GM19328 (cell line): ENCODE results near the gene MAVS.
"Not testable (repeated sequence)": the region's sequence is repeated elsewhere in the genome, so short reads cannot be mapped to it uniquely, and the experiment has no call there.

ENCODE experiments used
- ATAC-seq: cut with Tn5 transposase; IDR thresholded peaks from one replicate; pipeline ENCODE4 v1.9.1; 2021; ENCODE audit warnings: mild to moderate bottlenecking, moderate library complexity; ENCODE audit not compliant: unreplicated experiment

Gene MAVS

DNA sequence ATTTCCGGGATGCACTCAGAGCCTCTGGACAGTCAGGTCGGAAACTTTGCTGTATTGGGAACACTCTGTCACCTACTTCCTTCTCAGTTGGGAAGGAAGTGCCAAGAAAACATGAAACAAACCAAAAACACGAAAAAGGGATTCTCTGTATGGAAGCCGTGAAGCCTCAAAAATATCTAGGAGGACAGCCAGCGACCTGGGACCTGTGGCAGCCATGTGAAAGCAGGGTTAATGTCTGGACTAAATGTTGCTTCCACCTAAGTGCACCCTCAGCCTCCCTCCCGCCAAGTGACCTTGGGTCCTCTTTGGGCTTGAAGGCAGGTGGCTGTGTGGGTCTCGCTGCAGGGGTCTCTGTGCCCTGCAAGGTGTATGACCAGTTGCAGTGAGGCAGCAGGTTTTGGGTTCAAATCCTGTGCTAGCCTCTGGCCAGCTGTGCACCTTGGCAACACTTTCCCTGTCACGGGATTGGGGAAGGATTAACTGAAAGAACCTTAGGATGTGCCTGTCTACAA, 851 bp downstream of the MAVS start:
- ATAC-seq = no peak

DNA sequence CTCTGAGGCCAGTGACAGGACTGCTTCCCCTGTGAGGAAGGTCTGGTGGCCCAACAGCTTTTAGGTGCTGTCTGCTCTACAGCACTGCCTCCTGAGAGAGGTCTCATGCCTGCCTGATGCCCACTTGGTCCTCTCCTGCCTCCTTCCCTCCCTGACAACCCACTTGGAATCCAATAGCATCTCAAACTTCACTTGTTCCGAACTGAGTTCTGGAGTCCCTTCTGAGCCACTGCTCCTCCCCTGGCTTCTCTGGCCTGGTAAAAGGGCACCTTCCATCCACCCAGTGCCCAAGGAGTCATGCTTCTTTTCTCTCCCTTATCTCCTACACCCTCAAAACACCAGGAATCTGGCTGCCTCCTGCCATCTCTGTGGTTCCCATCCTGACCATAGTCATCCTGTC, 1.9 kb downstream of the MAVS start:
- no peak for ATAC-seq

DNA sequence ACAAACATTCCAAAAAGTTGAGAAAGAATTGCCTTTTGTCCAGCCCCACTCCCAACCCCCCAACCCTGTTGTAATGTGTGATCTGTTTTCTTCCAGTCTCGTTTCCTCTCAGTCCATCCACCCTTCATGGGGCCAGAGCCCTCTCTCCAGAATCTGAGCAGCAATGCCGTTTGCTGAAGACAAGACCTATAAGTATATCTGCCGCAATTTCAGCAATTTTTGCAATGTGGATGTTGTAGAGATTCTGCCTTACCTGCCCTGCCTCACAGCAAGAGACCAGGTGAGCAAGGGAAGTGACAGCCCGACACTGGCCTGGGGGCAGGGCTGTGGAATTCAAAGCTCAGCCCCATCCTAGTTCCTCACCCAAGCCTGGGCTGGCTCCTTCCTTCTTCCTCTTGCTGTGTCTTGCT, 7.8 kb downstream of the MAVS start:
- no peak for ATAC-seq

DNA sequence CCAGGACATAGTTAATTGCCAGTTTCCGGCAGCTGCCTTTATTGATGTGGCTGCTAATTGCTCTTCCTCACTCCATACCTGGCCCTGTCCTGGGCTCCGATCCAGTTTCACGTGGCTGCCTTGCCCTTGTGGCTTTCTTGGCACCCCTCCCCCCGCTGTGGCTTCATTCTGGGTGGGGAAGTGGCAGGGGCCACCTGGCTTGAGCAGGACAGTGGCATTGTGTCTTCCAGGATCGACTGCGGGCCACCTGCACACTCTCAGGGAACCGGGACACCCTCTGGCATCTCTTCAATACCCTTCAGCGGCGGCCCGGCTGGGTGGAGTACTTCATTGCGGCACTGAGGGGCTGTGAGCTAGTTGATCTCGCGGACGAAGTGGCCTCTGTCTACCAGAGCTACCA, 10.8 kb downstream of the MAVS start:
- ATAC-seq = no peak

DNA sequence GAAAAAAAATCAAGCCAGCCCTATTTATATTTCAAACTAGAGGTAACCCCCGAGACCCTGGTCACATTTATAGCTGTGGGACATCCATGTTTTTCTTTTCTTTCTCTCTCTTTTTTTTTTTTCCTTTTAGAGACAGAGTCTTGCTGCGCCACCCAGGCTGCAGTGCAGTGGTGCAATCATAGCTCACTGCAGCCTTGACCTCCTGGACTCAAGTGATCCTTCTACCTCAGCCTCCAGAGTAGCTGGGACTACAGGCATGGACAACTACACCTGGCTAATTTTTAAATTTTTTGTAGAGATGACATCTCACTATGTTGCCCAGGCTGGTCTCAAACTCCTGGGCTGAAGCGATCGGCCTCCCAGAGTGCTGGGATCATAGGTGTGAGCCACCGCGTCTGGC, 12.1 kb downstream of the MAVS start:
- no peak for ATAC-seq

DNA sequence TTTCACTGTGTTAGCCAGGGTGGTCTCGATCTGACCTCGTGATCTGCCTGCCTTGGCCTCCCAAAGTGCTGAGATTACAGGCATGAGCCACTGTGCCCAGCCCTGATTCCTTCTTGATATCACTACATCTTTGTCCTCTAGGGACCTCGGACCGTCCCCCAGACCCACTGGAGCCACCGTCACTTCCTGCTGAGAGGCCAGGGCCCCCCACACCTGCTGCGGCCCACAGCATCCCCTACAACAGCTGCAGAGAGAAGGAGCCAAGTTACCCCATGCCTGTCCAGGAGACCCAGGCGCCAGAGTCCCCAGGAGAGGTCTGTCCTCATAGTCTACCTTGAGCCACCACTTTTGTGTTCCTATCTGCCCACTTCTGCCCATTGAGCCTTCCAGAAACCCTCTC, 14.6 kb downstream of the MAVS start:
- no peak for ATAC-seq

DNA sequence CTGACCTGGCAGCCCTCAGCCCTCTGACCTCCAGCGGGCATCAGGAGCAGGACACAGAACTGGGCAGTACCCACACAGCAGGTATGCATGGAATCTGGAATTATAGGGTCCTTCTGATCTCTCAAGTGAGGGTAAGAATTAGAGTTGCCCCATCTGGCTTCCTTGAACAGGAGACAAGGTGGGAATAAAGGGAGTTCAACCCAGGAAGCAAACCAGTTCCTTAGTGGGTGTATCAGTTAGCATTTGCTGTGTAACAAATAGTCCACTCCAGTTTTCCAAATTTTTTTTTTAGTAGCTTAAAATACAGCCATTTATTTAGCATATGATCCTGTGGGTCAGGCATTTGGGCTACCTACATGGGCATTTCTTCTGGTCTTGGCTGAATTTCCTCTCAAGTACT, 15.7 kb downstream of the MAVS start:
- ATAC-seq = no peak

DNA sequence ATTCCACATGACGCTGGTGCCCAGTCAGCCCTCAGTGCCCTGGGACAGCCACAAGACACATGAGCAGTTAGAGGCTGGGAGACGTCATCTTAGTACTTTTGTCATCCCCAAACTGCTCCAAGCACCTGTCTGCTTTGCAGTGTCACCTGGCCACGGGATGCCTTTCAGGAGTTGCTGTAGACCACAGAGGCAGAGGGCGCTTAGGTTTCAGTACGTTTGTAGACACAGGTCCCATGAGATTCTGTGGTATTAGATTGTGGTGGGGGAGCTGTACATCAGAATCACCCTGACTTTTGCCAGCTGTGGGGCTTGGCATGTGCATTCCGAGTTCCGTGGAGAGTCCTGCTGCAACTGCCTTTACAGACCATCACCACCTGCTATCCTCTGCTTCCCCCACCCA, 16.7 kb downstream of the MAVS start:
- ATAC-seq = no peak

DNA sequence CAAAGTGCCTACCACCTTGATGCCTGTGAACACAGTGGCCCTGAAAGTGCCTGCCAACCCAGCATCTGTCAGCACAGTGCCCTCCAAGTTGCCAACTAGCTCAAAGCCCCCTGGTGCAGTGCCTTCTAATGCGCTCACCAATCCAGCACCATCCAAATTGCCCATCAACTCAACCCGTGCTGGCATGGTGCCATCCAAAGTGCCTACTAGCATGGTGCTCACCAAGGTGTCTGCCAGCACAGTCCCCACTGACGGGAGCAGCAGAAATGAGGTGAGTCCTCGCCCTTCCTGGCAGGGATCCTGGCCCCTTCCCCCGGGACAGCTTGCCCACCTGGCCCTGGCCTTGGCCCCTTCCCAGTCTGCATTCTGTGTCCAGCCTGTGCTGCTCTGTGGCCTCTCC, 17.9 kb downstream of the MAVS start:
- ATAC-seq = no peak

DNA sequence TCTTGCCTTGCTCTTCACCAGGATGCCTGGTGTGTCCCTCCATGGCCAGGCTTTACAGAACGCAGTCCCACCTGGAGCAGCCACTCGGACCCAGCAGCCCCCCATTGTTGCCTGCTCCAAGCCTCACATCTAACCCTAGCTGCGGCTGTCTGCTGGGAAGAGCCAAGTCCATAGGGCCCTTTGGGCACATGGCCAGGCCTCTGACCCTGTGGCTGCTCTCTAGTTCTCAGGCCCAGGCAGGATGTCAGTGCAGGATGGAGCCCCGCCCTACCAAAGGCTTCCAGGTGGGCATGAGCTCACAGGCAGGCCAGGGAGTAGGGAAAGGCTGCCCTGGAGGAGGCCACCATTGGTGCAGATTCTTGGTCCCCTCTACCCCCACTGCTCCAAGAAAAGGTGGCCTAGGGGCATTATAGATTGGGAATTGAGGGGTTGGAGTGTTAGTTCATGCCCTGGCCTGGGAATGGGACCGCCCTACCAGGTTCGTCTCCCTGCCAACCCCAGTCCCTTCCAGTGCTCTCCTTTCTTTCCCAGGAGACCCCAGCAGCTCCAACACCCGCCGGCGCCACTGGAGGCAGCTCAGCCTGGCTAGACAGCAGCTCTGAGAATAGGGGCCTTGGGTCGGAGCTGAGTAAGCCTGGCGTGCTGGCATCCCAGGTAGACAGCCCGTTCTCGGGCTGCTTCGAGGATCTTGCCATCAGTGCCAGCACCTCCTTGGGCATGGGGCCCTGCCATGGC, 18.7 kb downstream of the MAVS start:
- no peak for ATAC-seq

DNA sequence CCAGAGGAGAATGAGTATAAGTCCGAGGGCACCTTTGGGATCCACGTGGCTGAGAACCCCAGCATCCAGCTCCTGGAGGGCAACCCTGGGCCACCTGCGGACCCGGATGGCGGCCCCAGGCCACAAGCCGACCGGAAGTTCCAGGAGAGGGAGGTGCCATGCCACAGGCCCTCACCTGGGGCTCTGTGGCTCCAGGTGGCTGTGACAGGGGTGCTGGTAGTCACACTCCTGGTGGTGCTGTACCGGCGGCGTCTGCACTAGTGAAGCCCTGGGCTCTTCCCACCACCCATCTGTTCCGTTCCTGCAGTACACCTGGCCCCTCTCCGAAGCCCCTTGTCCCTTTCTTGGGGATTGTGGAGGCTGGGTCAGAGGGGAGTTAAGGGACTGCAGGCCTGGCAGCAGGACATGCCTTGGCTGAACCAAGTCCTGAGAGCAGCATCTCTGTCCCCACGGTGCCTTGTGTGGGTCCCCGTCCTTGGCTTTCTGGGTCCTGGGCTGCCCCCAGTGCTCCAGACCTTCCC, 19.3 kb downstream of the MAVS start:
- no peak for ATAC-seq

DNA sequence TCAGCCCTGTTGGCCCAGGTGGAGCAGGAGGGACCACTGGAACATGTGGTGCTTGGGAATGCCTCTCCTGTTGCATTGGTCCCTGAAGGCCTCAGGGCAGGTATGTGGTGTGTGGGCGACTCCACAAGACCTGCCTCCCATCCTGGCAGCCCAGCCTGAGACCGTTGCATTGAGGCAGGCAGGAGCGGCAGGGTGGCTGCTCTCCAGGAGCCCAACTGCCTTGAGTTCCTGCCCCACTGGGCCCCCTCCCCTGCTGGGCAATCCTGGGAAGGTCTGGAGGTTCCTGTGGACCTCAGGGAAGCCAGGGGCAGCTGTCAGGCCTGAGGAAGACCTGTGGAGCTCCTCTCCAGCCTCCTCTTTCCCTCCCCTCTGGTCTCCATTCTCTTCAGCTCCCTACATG, 19.8 kb downstream of the MAVS start:
- no peak for ATAC-seq

DNA sequence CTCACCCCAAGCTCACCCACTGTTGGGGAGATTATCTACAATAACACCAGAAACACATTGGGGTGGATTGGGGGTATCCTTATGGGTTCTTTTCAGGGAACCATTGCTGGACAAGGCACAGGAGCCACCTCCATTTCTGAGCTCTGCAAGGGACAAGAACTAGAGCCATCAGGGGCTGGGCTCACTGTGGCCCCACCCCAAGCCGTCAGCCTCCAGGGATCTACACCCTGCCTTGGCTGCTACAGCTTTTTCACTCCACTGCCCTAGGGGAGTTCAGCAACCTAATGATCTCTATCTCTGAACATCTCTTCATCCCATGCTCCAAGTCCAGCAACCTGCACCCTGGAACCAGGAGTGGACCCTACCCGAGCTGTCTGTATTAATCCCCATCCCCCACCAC, 21.2 kb downstream of the MAVS start:
- ATAC-seq = no peak

DNA sequence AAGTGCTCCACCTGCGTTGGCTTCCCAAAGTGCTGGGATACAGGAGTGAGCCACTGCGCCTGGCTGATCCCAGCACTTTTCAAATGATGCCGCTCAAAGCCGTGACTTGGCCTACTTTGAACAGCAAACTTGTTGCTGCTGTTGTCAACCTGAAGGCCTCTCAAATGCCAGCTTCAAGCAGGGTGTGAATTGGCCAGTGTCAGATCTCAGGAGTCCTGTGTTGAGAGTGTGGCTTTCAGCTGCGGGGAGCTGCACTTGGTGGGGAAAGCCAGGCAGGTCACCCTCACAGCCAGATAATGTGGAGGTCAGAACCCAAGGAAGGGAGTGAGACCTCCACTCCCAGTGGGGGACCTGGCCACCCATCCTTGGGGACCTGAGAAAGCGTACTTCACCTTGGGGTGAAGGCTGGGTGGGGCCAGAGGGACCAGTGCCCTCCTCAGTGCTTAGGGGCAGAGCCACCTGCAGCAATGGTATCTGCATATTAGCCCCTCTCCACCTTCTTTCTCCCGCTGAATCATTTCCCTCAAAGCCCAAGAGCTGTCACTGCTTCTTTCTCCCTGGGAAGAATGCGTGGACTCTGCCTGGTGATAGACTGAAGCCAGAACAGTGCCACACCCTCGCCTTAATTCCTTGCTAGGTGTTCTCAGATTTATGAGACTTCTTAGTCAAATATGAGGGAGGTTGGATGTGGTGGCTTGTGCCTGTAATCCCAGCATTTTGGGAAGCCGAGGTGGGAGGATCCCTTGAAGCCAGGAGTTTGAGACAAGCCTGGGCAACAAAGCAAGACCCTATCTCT, 23.4 kb downstream of the MAVS start:
- ATAC-seq = no peak

DNA sequence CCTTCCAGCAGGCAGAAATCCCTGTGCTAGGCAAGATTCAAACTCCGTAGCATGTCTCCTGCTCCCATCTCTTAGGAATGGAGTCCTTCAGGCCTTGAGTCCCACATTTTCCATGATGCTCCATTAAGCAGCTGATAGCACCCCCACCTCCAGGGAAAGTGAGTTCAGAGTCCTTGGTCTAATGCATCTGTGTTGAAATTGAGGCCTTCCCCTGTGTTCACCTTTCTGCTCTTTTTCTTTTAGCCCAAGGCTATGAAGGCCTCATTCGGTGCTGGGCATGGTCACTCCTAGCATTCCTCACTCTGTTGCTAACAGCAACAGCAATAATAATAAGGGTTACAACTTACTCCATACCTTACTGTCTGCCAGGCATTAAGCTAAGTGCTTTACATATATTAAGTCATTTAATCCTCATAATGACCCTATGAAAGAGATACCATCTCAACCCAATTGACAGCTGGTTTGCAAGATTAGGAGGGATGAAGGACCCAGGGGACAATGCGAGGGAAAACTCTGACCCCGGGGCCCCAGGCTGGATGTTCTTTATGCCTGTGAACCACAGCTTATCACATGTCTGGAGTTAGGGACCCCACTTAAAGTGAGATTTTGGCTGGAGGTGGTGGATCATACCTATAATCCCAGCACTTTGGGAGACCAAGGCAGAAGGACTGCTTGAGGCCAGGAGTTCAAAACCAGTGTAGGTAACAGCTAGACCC, 25.1 kb downstream of the MAVS start:
- ATAC-seq = no peak

DNA sequence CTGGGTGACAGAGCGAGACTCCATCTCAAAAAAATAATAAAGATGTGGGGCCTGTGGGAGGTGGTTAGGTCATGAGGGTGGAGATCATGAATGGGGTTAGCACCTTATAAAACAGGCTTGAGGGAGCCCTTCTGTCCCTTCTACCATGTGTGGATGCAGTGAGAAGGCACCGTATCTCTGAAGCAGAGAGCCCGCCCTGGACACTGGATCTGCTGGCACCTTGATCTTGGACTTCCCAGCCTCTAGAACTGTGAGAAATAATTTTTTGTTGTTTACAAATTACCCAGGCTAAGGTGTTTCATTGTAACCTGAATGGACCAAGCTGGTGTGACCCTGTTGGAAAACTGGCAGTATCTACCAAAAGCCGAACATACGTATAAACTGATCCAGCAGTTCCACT, 26.9 kb downstream of the MAVS start:
- no peak for ATAC-seq

DNA sequence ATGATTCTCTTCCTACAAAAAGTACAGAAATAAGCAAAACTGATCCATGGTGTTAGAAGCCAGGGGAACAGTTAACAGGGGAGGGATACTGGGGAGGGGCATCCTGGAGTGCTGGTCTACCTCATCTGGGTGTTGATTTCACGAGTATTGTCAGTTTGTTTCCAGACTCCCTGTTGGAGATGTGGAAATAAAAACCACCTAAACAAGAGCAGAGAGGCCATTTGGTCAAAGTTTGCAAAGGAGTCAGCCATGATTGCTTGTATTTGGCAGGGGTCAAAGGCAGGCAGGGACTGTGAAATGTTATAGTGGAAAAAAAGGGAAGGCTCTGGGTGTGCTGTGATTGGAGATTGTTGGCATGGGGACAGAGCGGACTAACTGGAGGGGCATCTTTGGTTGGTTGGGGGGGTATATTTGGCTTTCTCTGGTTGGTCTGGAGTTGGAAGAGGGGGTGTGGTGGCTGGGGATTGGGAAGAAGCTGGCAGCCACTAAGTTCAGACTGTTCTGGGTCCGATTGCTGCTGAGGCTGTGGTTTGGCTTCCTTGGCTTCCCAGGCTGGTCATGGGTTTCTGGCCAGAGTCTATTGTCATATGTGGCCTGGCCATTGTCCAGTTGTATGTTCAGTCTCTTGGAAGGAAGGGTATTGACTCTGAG, 27.7 kb downstream of the MAVS start:
- ATAC-seq = no peak

DNA sequence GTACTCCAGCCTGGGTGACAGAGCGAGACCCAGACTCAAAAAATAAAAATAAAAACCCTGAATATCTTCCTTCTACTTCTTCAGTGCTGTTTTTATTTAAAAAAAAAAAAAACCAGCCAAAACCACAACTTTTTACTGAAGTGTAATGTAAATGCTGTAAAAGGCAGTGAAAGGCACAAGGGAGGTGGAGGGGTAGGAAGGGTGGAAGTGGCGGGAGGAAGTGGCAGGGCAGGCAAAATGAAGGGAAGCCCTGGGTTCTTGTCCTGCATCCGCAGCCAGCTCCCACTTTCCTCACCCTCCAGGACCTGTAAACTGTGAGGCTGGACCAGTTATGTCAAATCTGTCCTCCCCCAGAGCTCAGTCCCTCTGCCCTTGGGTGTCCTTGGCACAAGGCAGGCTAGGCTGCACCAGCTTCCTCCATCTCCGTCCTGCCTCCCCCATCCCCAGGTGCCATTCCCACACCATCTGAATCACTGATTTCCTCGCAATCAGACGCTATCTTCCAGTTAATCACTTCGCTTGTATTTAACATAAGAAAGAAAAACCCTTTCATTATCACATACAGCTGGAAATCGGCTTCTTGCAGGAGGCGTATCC, 28.8 kb downstream of the MAVS start:
- ATAC-seq = no peak

DNA sequence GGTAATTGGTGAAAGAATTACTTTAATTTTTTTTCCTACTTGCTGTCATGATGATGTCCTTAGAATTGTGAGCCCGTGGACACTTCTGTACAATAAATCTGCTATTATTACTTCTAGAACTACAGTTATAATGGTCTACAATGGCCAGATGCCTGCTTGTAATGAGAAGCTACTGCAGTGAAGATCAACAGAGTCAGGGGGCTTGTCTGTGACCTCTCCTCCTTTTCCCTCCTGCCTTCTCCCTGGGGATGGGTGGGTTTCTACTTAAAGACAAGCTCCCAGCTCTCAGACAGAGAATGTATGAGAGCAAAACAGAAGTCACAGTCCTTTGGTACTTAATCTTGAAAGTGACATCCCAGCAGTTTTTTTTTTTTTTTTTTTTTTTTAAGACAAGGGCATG, 29.4 kb downstream of the MAVS start:
- ATAC-seq = no peak

DNA sequence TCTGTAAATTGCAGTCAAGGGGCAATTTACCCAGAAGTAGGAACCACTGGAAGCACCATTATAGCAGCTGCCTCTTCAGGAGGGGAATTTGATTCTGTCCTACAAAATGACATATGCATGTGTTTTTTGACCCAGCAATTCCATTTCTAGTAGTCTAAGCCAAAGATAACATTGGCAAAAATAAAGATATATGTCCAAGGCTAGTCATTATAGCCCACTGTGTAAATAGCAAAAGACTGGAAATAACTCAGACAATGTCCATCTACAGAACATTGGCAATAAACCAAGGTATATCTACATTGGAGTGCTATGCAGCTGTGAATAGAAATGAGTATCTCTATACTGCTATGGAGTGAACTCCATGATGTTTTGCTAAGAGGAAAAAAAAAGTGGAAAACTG, 30.0 kb downstream of the MAVS start:
- ATAC-seq = no peak

DNA sequence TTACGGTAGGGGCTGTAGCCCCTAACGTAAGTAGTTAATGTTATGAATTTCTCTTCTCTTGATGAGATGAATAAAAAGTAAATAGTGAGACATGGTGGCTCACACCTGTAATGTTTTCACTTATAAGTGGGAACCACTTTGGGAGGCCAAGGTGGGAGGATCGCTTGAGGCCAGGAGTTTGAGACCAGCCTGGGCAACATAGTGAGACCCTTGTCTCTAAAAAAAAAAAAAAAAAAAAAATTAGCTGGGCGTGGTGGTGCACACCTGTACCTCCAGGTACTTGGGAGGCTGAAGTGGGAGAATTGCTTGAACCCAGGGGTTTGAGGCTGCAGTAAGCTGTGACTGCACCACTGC, 32.3 kb downstream of the MAVS start:
- ATAC-seq = not testable (repeated sequence)
